ENCODE data around the gene SRRM3.

The SRRM3 gene

DNA sequence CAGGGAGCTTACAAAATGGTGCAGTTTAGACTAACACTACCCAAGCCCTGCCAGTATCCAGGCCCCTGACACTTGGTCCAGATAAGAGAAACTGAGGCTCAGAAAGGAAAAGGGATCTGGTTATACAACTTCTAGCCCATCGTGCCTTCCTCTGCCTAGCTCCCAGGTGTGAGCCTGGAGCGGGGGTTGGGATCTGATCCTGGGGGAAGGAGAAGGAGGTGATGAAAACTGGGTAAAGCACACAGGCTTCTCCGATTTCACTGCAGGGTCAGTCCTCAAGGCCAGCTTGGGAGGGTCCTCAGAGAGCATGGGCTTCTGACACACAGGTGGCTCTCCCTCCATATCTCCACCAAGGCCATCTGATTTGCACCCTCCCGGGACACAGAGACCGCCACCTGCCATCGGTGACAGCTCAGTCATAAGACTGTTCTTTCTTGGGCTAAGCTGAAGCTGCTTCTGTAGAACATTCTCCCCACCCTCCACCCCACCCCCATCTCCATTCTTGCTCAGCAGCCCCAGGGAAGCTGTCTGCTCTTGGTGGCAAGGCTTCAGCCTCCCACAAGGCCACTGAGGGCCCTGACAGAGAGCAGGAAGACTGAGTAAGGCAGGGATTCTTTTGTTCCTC is 16.4 kb downstream of the SRRM3 start:
- FAIRE-seq (no peak), DNase-seq (ENCODE audit: insufficient read length, low spot score) (no peak)
- TF ChIP-seq, protein P1, sequence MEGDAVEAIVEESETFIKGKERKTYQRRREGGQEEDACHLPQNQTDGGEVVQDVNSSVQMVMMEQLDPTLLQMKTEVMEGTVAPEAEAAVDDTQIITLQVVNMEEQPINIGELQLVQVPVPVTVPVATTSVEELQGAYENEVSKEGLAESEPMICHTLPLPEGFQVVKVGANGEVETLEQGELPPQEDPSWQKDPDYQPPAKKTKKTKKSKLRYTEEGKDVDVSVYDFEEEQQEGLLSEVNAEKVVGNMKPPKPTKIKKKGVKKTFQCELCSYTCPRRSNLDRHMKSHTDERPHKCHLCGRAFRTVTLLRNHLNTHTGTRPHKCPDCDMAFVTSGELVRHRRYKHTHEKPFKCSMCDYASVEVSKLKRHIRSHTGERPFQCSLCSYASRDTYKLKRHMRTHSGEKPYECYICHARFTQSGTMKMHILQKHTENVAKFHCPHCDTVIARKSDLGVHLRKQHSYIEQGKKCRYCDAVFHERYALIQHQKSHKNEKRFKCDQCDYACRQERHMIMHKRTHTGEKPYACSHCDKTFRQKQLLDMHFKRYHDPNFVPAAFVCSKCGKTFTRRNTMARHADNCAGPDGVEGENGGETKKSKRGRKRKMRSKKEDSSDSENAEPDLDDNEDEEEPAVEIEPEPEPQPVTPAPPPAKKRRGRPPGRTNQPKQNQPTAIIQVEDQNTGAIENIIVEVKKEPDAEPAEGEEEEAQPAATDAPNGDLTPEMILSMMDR (IDR thresholded peaks at IDR 0.05; ENCODE audit: insufficient read depth, missing control alignments): no peak

DNA sequence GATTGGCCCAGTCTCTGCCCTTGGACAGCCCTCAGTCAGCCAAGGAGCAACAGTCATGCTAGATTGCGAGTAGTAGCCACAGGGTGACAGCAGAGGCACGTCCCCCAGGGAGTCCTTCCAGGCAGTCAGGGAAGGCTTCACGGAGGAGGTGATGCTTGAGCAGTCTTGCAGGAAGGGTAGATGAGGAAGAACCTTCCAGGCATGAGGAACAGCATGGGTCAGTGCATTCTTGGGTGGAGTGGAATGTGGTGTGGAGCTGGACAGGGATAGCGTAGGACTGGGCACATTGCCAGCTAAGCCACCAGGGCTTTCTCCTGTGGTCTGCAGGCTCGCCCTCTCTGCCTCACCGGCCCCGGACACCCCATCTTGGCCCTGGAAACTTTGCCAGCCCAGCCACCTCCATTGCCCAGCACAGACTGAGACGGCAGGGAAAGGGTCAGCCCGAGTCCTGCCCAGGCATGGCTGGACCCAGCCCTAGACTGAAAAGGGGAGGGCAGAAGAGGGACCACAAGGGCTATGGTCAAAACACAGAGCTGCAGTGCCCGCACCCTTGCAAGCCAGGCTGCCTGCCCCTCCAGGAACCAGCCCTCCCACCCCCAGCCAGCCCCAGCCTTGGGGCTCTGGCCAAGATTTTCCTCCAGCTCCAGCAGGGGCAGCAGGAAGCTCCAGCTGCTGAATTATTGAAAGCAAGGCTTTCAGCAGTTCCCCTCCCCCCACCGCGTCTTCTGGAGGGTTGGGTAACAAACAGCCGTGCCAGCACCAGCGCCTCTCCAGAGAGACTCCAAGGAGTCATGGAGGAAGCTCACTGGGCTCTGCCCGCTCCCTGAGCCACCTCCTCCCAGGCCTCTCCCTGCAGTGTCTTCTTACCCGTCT is 18.7 kb downstream of the SRRM3 start:
- no peak for FAIRE-seq
- DNase-seq (ENCODE audit: insufficient read length, low spot score): no peak
- TF ChIP-seq, protein P1 (IDR thresholded peaks at IDR 0.05; ENCODE audit: insufficient read depth, missing control alignments): no peak

DNA sequence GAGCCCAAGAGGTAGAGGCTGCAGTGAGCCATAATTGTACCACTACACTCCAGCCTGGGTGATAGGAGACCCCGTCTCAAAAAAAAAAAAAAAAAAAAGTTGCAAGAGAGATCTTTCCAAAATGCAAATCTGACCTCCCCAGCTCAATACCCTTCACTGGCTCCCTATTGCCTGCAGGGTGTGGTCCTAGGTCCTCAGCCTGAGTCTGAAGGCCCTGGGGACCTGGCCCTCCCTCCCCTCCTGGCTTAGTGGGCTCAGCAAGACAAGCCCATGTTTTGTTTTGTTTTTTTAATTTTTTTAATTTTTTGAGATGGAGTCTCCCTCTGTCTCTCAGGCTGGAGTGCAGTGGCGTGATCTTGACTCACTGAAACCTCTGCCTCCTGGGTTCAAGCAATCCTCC is 20.6 kb downstream of the SRRM3 start:
- TF ChIP-seq, protein P1 (IDR thresholded peaks at IDR 0.05; ENCODE audit: insufficient read depth, missing control alignments): no peak
- FAIRE-seq (no peak), DNase-seq (ENCODE audit: insufficient read length, low spot score) (no peak)

- TF ChIP-seq, protein P1 (IDR thresholded peaks at IDR 0.05; ENCODE audit: insufficient read depth, missing control alignments): no peak
- FAIRE-seq (no peak), DNase-seq (ENCODE audit: insufficient read length, low spot score) (no peak)
Measured at GRCh38 chr7:76222839-76223238, 21.1 kb downstream of the SRRM3 start.

DNA sequence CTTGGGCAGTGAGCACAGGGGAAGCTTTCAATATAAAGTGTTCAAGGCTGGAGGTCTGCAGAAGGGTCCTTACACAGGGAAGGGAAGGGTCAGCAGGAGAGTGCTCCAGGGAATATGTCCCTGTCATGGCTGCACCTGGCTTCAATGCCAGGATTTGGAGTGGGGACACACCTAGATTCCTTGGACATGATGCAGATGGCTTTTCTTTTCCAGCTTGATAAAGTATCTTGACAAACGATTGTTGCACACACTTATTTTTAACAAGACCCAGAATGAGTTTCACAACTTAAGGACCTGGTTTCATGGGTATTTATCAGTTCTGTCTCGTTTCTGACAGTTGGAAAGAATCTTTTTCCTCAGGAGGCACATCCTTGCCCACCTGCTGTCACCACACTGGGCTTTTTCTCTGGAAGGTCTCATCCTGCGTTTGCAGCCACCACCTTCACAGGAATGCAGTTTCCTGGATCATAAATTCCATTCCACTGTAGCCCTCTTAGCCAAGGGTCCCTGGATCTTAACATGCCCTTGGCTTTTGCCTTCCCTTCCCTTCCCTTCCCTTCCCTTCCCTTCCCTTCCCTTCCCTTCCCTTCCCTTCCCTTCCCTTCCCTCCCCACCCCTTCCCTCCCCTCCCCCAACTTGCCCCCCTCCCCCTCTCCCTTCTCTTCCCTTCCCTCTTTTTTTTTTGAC is 21.7 kb downstream of the SRRM3 start:
- no peak for FAIRE-seq
- no peak for DNase-seq (ENCODE audit: insufficient read length, low spot score)
- TF ChIP-seq, protein P1 (IDR thresholded peaks at IDR 0.05; ENCODE audit: insufficient read depth, missing control alignments): no peak

GRCh38 chr7:76224695-76225094 is 23.0 kb downstream of the SRRM3 start:
- FAIRE-seq: no peak
- DNase-seq (ENCODE audit: insufficient read length, low spot score): no peak
- TF ChIP-seq, protein P1 (IDR thresholded peaks at IDR 0.05; ENCODE audit: insufficient read depth, missing control alignments): no peak
